GM19099 (cell line): ENCODE measurements around the gene FOXO6.

Source experiments
- POLR2A ChIP-seq: IDR thresholded peaks from 3 replicates; pipeline ENCODE4 v1.6.1; 2011; ENCODE audit warnings: low read depth; ENCODE audit not compliant: insufficient read length; ENCODE audit errors: extremely low read depth

The FOXO6 gene

GRCh38 chr1:41356752-41357151, 4.5 kb upstream of the FOXO6 start:
- TF ChIP-seq POLR2A = no peak

GRCh38 chr1:41357451-41358101, 3.7 kb upstream of the FOXO6 start:
- TF ChIP-seq POLR2A = no peak

- TF ChIP-seq POLR2A = no peak
Observed at GRCh38 chr1:41358131-41359021, 2.9 kb upstream of the FOXO6 start.

GRCh38 chr1:41359211-41360073, 1.8 kb upstream of the FOXO6 start:
- TF ChIP-seq POLR2A = no peak

- TF ChIP-seq POLR2A = no peak
Observed at GRCh38 chr1:41360074-41360785, 1.0 kb upstream of the FOXO6 start.

GRCh38 chr1:41361495-41362356, 492 bp downstream of the FOXO6 start:
- TF ChIP-seq POLR2A = no peak

- no peak for TF ChIP-seq POLR2A
Observed at GRCh38 chr1:41362357-41362721, 1.1 kb downstream of the FOXO6 start.

GRCh38 chr1:41362749-41363590, 1.7 kb downstream of the FOXO6 start:
- TF ChIP-seq POLR2A = no peak

GRCh38 chr1:41363591-41364320, 2.5 kb downstream of the FOXO6 start:
- TF ChIP-seq POLR2A = no peak

GRCh38 chr1:41364442-41365319, 3.4 kb downstream of the FOXO6 start:
- no peak for TF ChIP-seq POLR2A

- TF ChIP-seq POLR2A = no peak
Observed at GRCh38 chr1:41365320-41365633, 4.0 kb downstream of the FOXO6 start.
